ENCODE measurements around the gene LIF.
"Not testable (repeated sequence)": the region's sequence is repeated elsewhere in the genome, so short reads cannot be mapped to it uniquely, and the experiment has no call there.

The LIF gene

DNA sequence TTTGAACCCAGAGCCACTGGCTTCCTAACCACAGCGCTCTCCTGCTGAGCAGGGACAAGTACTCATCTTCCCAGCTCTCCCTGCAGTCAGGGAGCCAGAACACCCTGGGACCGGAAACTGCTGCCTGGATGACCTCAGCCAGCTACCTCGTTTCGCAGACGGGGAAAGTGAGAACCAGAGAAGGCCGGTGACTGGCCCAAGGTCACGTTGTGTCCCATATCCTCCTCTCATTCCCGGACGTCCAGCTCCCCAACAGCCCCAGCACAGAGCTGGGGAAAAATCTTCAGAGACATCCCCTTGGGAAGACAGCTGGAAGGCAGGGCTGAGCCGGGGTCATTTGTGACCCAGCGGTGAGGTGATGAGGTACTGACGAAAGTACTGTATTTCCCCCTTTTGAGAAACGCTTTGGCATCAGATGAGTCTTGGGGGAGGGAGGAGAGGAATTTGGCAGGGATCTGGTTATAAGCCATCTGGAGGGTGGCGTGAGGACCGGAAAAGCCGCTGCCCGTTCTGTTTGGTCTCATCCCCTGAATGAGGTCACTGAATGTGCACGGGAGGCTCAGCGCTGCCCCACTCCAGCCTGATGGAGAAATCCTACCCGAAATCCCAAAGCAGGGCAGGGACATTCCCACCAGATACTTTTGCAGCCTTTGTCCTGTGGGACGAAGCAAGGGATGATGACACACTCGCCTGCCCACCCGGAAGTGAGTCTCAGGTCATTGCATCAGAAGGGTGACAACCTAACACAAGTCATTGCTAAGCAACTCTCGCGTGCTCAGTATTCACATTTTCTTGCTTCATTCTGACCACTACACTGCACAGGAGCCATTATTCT lies 41.1 kb downstream of the LIF start:
- FAIRE-seq: peak; percentile 94

DNA sequence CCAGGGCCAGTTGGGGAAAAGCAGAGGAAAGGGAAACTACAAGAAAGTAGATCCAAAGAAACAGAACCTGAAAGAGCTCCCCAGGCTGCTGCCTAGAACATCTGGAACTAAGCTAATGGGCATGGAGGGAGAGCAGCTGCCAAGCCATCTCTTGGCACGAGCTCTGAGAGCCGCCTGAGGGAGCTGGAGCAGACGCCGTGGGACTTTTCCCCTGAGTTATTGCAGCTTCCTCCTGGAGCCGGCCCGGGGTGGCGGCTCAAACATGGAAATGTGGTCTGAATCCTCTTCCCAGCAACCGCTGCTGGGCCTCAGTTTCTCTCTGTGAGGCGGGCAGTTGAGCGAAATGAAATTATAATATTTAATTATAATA lies 41.8 kb downstream of the LIF start:
- FAIRE-seq: no peak

DNA sequence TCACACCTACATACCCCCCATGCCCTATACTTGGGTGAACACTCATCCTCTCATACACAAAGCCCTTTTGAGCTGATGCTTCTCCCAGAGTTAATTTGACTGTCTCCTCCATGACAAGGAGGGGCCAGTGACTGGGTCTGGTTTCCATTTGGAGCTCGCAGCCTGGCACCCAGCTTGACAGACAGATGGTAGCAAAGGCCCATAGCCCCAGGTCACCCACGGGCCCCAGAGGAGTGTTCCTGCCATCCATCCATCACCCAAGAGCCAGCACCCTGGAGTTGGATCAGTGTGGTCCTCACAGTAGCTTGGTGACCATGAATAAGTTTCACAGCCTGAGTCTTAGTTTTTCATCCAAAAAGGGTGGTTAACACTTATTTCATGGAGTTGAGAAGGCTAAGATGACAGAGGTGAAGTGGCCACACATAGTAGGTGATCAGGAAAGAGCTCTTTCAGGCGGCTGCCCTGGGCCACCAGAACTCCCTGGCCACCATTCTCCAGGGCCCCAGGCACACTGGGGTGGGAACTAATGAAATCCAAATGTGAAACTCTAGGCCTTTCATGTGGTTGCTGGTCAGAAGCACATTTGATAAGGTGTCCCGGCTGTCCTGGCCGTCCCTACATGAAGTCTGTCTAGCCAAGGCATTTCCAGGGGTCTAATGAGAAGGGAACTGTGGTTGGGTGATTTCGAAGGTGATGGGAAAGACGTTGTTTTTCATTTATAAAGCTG lies 42.4 kb downstream of the LIF start:
- no peak for FAIRE-seq

DNA sequence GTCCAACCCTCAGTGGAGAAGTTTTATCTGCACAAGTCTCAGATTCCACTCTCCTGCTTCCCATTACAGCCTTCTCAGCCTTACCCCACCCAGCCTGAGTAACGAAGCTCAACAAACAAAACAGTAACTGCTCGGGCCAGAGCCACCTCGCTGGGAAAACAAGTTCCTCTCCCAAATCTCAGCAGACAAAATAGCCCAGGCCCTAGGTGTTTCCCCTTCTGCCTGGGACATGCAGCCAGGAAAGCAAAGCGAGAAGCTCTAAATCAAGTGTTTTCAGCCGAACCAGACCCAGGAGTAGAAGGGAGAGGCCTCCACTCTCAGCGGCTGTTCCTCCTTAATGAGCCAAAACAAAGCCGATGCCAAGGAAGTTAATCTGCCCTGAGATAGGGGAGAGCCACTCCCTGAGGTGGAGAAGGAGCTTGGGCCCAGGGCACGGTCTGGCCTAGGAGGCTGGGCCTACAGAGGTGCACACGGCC lies 44.0 kb downstream of the LIF start:
- no peak for FAIRE-seq

DNA sequence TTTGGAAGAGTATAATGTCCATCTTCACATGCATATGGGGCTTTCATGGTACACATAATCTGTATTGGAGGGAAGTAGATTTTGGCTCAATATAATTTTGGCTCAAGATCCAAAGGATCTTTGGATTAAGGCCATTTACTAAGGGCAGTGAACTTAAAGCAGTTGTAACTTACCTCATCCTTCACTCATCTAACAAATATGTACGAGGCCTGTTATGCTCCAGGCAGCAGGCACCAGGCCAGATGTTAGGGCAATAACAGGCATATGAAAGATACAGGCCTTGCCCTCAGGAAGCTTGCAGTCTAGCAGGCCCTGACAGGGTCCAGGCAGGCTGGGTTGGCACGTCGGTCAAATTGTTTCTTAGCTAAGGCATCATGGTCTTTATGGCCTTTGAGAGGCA lies 44.6 kb downstream of the LIF start:
- FAIRE-seq: no peak

DNA sequence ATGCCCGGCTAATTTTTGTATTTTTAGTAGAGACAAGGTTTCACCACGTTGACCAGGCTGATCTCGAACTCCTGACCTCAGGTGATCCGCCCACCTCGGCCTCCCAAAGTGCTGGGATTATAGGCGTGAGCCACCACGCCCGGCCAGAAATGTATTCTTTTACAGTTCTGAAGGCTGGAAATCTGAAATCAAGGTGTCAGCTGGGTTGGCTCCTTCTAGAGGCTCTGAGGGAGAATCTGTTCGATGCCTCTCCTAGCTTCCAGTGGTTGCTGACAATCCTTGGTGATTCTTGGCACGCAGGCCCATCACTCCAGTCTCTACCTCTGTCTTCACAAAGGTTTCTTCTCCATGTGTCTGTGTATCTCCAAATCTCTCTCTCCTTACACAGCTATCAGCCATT lies 45.7 kb downstream of the LIF start:
- not testable (repeated sequence) for FAIRE-seq

DNA sequence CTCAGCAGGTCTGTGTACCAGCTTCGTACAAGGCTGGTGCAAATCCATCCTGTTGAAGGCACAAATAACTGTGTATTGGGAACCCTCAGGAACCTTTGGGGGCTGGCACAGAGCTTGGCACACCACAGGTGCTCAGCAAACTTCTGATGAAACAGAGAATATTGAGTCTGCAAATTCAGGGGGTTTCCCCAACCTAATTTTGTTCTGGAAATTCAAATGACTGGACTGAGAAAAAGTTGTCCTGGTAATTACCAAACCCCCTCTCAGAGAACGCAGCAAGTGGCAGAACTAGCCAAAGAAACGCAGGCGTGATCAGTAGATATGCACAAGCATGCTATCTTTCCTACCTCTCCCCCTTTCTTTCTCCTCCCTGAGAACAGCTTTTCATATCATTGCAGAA lies 47.6 kb downstream of the LIF start:
- FAIRE-seq: no peak

DNA sequence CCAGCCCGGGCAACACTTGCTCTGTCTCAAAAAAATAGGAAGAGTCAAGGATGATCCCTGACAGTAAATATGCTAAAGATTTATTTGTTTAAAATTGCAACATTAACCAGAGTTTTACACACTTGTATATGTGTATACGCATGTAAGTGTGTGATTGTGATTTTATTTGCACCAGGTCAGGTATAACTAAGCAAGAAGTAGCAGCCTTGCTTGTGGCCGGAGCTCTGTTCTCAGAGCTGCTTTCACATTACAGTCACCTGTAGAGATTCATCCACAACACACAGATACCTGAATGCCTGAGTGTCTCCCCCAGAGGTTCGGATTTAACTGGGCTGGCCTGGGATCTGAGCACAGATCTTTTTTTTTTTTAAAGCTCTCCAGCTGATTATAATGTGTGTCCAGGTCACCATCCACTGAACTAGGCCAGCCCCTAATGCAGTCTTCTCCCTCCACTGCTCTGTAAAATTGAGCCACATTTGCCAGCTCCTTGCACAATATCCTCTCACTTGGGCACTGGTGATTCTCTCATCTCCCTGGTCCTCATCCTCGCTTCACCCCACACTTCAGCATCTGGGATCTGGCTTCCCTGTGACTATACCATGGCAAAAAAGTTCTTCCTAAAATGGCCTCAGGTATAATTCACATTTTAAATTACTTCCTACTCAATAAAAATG lies 48.3 kb downstream of the LIF start:
- FAIRE-seq: no peak

DNA sequence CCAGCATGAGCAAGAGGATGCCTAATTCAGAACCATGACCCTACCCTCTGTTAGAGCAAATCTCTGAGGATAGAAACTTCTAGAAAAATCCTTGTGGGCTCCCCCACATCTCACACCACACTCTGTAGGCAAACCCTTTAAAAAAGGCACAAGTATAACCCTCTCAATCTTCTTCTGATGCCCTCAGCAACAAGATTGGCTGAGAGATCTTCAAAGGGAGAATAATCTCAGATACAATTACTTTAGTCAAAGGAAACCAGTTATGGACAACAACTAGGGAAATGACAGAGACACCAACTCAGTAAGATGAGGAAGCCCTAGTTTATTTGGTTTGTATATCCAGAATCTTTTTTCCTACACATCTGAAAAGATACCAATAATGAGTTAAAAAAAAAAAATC lies 49.2 kb downstream of the LIF start:
- FAIRE-seq: peak; percentile 73

DNA sequence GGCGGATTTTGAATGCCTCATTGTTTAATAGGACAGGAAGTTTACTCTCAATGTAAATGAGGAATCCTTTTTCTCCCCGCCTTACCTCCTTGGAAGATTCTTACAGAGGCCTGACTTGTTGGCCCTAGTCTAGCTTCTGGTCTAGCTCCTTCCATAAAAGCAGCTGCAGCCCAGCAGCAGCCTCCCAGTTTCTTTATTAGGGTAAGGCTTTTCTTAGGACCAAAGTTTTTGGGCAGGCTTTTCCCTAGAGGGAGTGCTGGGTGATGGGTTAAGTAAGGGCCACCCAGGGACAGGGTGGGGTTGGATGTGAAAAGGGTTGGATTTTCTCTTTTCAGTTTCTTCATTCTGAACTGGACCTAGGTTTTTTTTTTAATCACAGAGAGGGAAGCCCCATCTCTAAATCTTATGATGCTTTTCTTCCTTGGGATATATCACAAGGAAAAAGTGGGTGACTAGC lies 49.7 kb downstream of the LIF start:
- FAIRE-seq: no peak

DNA sequence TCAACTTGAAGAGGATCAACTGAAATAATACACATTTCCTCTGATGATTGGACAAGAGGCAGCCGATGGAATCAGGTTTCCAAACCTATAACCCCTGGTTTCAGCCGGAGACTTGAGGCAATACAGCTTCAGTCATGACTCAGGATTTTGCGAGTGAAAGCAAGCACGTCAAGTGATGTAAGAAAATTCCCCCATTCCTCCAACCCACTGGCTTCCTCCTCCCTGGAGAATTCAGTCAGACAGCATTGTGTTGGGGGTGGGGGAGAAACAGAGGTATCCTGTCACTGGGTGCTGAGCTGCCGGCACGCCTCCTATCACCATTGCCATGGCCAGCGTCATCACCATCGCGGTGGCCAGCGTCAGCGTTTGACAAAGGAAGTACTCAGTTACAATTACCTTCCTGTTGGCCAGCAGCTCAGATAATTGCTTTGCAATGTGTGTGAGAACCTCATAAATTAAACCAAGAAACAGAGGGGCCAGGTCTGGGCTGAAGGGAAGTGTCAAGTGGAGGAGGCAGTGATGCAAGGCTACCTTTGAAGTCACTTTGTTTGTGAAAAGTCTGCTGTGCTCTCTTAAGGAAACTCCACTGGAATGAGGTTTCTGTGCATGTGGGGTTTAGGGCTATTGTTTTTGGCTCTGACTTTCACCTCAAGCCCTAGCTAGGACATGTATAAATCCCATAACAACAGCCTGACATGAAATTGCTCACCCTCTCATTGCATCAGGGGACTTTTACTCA lies 50.2 kb downstream of the LIF start:
- FAIRE-seq: no peak

DNA sequence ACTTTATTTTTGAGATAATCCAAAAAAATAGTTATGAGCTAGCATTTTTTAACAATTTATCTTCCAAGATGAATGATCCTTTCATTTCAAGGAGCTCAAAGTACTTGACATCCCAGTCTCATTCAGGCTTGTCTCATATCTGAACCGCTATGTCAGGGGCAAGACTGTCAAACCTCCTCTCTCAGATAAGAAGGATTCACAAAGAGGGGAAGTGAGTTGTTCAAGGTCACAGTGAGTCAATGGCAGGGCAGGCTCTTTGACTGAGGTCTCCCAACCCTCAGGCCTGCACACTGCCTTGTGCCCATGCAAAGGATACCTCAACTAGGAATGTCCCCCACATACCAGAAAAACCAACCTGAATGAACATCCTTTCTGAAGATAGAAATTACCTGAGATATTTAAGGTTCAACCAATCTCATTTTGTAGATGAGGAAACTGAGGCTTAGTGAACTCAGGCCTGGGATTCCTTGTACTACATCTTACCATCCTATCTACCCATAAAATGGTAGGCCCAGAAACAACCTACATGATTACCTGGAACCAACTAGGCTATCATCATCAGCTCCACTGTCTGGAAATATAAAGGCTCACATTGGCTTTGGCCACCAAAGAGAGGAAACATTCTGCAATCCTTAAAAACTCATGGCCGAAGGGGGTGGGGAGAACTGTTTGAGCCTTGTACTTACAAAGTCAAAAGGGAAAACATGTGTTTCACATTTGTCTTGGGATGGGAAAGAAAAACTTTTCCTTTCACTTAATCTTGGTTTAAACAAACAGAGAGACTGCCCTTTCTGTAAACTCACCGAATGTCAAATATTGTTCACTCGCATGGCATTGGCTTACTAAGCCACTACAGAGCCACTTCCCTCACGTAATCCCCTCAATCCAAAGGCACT lies 51.1 kb downstream of the LIF start:
- FAIRE-seq: peak; percentile 100

DNA sequence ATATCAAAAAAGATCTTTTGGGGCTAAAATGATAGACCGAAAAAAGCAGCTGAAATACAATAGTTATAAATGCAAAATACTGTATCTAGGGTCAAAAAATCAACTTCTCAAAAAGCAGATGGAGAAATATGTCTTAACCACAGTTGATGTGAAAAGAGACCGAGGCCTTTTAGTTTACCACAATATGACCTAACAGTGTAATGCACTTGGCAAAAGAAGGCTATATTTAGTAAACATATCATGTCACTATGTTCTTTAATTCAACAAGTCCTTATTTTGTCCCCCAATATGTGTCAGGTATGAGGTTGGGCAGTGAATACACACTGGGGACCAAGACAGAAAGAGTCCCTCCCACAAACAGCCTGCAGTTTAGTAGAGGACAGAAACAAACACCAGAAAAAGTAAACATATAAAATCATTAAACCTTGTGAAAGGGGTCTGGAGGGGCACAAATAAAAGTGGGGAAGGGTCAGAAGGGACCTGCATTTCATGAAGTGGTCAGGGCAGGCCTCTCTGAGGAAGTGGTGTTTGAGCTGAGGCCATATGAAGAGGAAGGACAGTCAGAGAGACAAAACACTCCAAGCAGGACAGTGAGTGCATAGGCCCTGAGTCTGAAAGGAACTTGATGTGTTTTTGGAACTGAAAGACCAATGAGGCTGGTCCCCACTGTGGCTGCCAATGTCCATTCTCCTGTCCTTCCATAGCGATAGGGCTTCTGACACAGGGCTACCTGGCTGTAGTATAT lies 53.4 kb downstream of the LIF start:
- no peak for FAIRE-seq

DNA sequence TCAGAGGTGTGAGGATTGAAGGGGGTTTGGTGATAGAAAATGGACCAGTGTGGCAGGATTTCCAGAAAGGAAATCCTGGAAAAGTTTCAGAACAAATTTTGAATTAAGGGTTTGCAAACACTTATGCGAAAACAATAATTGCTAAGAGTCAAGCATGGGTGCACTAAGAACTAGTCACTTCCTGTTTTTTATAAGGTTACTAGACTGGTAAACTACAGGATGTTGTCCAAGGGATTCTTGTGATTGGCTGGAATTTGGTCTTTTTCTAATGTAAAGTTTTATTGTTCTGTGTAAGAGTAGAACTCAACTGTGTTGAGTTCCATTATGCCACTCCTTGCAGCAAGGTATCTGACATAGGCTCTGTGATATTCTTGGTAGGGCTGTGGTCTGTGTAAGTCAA lies 54.1 kb downstream of the LIF start:
- no peak for FAIRE-seq

DNA sequence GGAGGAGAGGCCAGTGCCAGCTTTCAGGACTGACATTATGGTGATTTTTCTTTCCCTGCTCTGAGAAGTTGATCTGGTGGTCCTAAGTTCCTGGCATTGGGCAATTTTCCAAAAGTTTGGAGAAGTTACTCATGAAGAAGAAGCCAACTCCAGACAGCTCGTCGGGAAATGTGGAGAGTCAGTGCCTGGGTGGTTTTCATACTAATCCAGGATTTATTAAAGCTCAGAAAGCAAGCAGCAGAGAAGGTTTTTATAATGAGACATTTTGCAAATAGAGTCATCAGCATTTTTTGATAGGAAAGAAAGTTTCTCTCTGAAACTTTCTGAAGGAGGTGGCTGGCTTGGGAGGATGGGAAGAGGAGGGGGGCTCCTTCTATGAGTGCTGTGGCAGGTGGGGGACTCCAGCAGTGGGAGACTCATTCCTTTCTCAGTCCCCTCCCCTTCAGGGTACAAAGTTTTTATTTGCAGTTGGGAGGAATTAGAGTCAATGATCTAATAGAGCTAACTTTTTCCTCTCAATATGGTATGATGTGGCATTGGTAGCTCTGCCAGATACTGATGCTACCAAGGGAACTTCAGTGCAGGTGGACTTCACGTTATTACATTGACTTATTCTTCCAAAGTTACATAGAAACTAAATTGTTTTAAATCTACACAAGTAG lies 55.4 kb downstream of the LIF start:
- no peak for FAIRE-seq

DNA sequence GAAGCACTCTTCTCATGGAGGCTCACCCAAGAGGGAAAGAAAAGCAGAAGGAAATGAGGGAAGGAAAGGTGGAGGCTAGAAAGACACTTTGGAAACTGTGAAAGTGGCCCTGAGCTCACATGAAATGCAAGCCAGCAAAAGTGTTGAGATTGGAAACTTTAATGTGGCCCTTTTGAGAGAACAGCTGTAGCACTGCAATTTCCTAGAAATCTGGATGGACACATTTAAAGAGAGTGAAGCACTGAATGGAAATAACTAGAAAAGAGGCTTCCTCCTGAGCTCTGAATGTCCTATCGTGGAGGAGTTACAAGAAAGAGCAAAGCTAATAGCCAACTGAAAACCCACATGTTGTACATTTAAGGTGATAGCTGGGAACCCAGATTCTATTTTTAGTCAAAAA lies 56.0 kb downstream of the LIF start:
- no peak for FAIRE-seq
